DOHH2 (cell line): ENCODE results near the gene SLC22A1.
"Not testable (repeated sequence)": the region's sequence is repeated elsewhere in the genome, so short reads cannot be mapped to it uniquely, and the experiment has no call there.

Experiments
- H3F3A ChIP-seq: fragments of 200-600 bp; sonication (generic), shearing (Covaris generic); 2 replicates; pipeline ENCODE4 v1.6.0; 2016; ENCODE audit warnings: antibody characterized with exemption, mild to moderate bottlenecking; ENCODE audit not compliant: control insufficient read depth, insufficient read depth
- H3K27ac ChIP-seq: fragments of 200-600 bp; sonication (generic); 2 replicates; pipeline ENCODE4 v1.5.1; 2014; ENCODE audit warnings: low read depth, mild to moderate bottlenecking, low read length, moderate library complexity
- H3K27me3 ChIP-seq: fragments of 200-600 bp; sonication (generic); 2 replicates; pipeline ENCODE4 v1.6.1; 2014; ENCODE audit warnings: mild to moderate bottlenecking, low read length, mixed read lengths; ENCODE audit not compliant: control insufficient read depth
- H3K36me3 ChIP-seq: fragments of 200-600 bp; sonication (generic); 2 replicates; pipeline ENCODE4 v1.6.1; 2014; ENCODE audit warnings: mild to moderate bottlenecking, low read length, moderate library complexity, mixed read lengths; ENCODE audit not compliant: control insufficient read depth
- H3K4me1 ChIP-seq: fragments of 200-600 bp; sonication (generic); 2 replicates; pipeline ENCODE4 v1.6.1; 2014; ENCODE audit warnings: mild to moderate bottlenecking, low read length, mixed read lengths; ENCODE audit not compliant: control insufficient read depth
- H3K4me2 ChIP-seq: fragments of 200-600 bp; sonication (generic); 2 replicates; pipeline ENCODE4 v1.6.0; 2014; ENCODE audit warnings: mild to moderate bottlenecking, low read length, moderate library complexity
- H3K4me3 ChIP-seq: fragments of 200-600 bp; sonication (generic); 2 replicates; pipeline ENCODE4 v1.5.1; 2014; ENCODE audit warnings: mild to moderate bottlenecking, low read length, mixed read lengths
- H3K79me2 ChIP-seq: fragments of 200-600 bp; sonication (generic); 2 replicates; pipeline ENCODE4 v1.6.1; 2014; ENCODE audit warnings: mild to moderate bottlenecking, low read length, mixed read lengths; ENCODE audit not compliant: control insufficient read depth
- H3K9me2 ChIP-seq: fragments of 200-600 bp; sonication (generic); replicated peaks from 2 replicates; pipeline ENCODE4 v1.6.1; 2014; ENCODE audit warnings: mild to moderate bottlenecking, low read length, mixed read lengths; ENCODE audit not compliant: control insufficient read depth
- H3K9me3 ChIP-seq: fragments of 200-600 bp; sonication (generic); 2 replicates; pipeline ENCODE4 v1.6.1; 2014; ENCODE audit warnings: antibody characterized with exemption, low read length, mixed read lengths; ENCODE audit not compliant: control insufficient read depth, insufficient read depth
- H4K20me1 ChIP-seq: fragments of 200-600 bp; sonication (generic); 2 replicates; pipeline ENCODE4 v1.6.0; 2014; ENCODE audit warnings: low read depth, mild to moderate bottlenecking, antibody characterized with exemption, low read length, moderate library complexity; ENCODE audit not compliant: control insufficient read depth, insufficient read depth
- EZH2phosphoT487 ChIP-seq: fragments of 200-600 bp; sonication (generic); IDR thresholded peaks from 2 replicates; pipeline ENCODE4 v1.6.1; 2017; ENCODE audit warnings: borderline replicate concordance, mild to moderate bottlenecking, antibody characterized with exemption, low read length, moderate library complexity, mixed read lengths
- TF ChIP-seq, protein P1 (sequence below): fragments of 200-600 bp; sonication (generic); IDR thresholded peaks from one replicate; pipeline ENCODE4 v1.5.1; 2014; ENCODE audit warnings: antibody characterized with exemption, mild to moderate bottlenecking, low read depth, low read length; ENCODE audit not compliant: poor library complexity, severe bottlenecking

SLC22A1 gene

GRCh38 chr6:160133441-160134336, 12.1 kb downstream of the SLC22A1 start:
- no peak overlapping the region for H3K4me3 ChIP-seq
- no peaks in the 10 kb centered on the region for H4K20me1 ChIP-seq
- H3K27me3 ChIP-seq: no peaks in the 10 kb centered on the region
- H3F3A ChIP-seq: no peaks in the 10 kb centered on the region
- H3K9me2 ChIP-seq: no peaks in the 10 kb centered on the region
- no peaks in the 10 kb centered on the region for H3K79me2 ChIP-seq
- no peaks in the 10 kb centered on the region; the same call in 1 of the 2 replicates for H3K4me1 ChIP-seq
- H3K9me3 ChIP-seq: no peaks in the 10 kb centered on the region
- H3K27ac ChIP-seq: no peak overlapping the region
- no peak for TF ChIP-seq EZH2phosphoT487
- TF ChIP-seq, protein P1, sequence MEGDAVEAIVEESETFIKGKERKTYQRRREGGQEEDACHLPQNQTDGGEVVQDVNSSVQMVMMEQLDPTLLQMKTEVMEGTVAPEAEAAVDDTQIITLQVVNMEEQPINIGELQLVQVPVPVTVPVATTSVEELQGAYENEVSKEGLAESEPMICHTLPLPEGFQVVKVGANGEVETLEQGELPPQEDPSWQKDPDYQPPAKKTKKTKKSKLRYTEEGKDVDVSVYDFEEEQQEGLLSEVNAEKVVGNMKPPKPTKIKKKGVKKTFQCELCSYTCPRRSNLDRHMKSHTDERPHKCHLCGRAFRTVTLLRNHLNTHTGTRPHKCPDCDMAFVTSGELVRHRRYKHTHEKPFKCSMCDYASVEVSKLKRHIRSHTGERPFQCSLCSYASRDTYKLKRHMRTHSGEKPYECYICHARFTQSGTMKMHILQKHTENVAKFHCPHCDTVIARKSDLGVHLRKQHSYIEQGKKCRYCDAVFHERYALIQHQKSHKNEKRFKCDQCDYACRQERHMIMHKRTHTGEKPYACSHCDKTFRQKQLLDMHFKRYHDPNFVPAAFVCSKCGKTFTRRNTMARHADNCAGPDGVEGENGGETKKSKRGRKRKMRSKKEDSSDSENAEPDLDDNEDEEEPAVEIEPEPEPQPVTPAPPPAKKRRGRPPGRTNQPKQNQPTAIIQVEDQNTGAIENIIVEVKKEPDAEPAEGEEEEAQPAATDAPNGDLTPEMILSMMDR: no peak
- no peaks in the 10 kb centered on the region for H3K36me3 ChIP-seq
- H3K4me2 ChIP-seq: no peak overlapping the region

GRCh38 chr6:160134337-160134751, 12.7 kb downstream of the SLC22A1 start:
- not testable (repeated sequence) for H3K27me3 ChIP-seq, H3K9me3 ChIP-seq, H3K9me2 ChIP-seq, H3K4me2 ChIP-seq, H4K20me1 ChIP-seq, H3F3A ChIP-seq, H3K4me3 ChIP-seq, H3K36me3 ChIP-seq, H3K4me1 ChIP-seq, H3K27ac ChIP-seq, H3K79me2 ChIP-seq

GRCh38 chr6:160134779-160135547, 13.3 kb downstream of the SLC22A1 start:
- H3K4me1 ChIP-seq: no peaks in the 10 kb centered on the region; the same call in 1 of the 2 replicates
- H3F3A ChIP-seq: no peaks in the 10 kb centered on the region
- no peaks in the 10 kb centered on the region for H3K9me2 ChIP-seq
- no peak overlapping the region for H3K4me3 ChIP-seq
- H3K79me2 ChIP-seq: no peaks in the 10 kb centered on the region
- H3K36me3 ChIP-seq: no peaks in the 10 kb centered on the region
- no peaks in the 10 kb centered on the region for H4K20me1 ChIP-seq
- no peak overlapping the region for H3K4me2 ChIP-seq
- no peaks in the 10 kb centered on the region for H3K27me3 ChIP-seq
- TF ChIP-seq EZH2phosphoT487: no peak
- TF ChIP-seq, protein P1: no peak
- no peaks in the 10 kb centered on the region for H3K9me3 ChIP-seq
- H3K27ac ChIP-seq: no peak overlapping the region
